GM18505 (cell line): ENCODE measurements around the gene COL5A2.
A peak's percentile ranks its signal among the peaks of the same experiment; 100 is the strongest.

Experiments
- ATAC-seq: cut with Tn5 transposase; IDR thresholded peaks from one replicate; pipeline ENCODE4 v1.9.1; 2021; ENCODE audit not compliant: unreplicated experiment
- POLR2A ChIP-seq: IDR thresholded peaks from 4 replicates; pipeline ENCODE4 v1.6.1; 2011; ENCODE audit warnings: borderline replicate concordance; ENCODE audit not compliant: insufficient read depth, insufficient read length; ENCODE audit errors: extremely low read depth

The COL5A2 gene

DNA sequence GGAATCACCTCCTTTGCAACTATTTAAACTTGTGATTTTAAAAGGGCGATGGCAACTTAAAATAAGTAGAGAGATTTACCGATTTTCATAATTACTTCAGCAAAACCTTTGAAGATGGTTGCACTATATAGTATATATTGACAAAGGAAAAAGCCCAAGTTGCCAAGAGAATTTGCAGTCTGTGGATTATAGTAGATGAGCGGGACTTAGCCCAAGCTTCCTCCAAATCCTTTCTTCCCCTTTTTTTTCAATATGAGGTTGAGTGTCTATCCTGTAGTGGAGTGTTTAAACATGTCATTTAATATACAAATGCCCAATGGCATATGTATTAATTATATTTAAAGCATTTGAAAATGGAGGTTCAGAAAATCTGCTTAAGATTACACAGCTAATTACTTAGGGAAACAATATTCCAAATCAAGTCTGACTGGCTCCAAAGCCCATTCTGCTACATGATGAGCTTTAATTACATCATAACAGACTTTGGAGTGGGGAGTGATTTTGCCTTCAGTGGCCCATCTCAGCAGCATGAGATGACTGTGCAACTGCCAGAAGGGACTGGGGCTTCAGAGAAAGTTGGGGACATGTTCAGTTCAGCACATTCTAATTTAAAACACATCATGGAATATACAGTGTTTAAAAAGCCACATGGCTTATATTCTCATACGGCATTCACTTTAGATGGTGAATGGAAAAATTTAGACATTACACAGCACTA, 132.2 kb downstream of the COL5A2 start:
- no peak for TF ChIP-seq POLR2A
- ATAC-seq, result no peak

DNA sequence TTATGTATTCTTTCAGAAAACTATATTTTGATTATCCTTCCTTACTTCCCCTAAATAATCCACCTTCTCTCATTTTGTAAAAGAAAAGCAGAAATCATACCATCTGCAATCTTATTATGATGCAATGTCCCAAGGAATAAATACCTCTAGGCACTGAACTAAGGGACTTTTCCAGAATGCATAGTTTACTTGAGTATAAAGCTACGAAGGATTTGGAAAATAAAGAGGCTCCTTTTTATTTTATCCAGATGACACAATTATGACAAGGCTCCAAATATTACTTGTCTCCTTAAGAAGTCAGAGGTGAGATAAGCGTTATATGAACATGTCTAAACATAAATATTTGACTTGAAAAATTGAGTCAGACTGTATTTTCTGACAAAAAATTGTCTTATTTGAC, 133.2 kb downstream of the COL5A2 start:
- ATAC-seq, result no peak
- TF ChIP-seq POLR2A, result no peak

DNA sequence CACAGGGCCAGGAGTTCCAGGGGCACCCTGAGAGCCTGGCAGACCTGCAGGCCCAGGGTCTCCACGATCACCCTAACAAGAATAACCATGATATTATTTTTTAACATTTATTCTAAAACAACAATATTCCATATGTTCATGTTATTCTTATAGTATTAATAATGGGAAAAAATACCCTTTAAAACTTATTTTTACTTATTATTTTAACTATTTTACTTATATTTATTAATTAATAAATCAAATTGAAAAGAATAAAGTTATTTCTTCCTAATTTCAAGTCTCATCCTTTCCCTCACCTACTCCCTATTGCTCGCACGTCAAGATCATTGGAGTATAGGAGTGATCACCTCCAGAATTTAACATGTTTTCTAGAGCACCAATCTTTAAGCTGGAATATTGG, 133.7 kb downstream of the COL5A2 start:
- no peak for TF ChIP-seq POLR2A
- no peak for ATAC-seq

DNA sequence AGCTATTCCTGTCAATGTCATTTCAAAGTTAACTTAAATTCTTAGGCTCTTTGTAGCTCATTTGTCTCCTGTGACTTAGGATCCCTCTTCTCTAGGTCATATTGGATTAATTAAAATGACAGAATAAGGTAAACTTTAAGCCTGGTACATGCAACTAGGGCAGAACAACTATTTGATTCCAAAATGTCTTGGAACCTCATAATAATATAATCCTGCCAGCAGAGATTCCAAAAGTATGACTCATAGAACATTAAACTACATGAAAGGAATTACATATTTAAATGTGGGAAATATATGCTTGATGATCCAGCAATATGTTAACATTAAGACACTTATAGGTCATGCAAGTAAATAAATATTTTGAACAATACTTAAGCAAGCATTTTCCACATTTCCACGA, 142.0 kb downstream of the COL5A2 start:
- no peak for ATAC-seq
- TF ChIP-seq POLR2A, result no peak

DNA sequence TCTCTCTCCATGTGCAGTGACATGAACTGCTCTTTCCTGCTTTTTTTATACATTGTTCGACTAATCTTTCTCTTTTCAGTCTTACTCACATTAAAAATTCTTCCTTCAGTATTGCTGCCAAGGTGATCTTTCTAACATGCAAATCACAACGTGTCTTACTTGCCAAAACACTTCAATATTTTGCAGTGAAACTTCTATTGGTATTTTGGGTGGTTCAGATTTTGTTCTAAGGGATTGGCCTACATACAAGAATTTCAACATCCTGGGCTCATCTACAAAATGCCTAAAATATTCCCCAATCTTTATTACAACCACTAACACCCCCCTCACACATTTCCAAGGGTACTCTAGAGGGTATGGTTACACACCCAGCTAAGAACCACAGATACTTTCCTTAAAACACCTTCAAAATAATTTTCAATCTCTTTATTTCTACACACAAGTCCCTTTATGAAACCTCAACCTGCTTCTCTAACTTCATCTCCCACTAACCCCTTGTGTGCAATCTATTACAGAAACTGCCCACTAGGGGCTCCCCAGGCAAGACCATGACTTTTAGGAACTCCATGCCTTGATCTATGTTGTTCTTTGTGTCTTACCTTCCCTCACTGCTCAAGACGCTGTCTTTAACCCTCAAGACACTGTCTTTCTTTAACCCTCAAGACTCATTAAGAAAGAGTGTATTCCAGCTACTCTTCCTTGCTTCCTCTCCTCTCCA, 154.5 kb downstream of the COL5A2 start:
- ATAC-seq, result peak; percentile 88
- no peak for TF ChIP-seq POLR2A

DNA sequence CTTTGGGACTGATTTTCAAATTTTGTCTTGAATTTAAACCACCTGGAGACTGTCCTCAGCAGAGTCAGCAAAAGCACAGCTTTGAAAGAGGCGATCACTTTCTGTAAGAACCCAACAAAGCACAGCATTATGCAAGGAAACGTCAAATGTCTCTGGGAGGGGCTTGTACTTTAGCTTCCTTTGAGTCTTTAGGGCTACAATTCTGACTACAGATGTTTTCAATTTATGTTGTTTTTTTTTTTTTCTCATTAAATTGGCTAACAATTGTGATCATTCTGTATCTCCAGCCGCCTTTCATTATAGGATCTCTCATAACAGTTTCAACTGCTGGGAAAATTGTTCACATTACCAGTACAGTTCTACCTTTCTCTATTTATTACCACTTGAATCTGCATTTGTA, 157.1 kb downstream of the COL5A2 start:
- no peak for ATAC-seq

DNA sequence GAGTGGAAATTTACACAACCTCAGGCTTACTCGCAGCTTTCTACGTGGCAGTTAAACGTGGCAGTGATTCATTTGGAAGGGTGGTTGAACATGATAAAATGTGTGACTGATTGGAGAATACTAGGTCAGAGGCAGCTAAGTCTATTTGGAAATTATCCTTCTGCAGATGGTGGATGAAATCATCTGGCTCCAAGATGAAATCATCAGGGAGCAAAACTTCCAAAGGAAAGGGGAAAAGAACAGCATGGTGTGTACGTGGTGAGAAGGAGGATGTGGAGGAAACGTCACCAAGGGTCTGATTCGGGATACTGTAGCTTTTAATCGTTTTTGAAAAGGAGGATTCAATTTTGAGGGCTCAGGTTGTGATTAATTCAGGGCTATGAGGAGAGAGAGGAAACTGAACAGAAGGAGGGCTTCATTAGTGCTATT, 157.5 kb downstream of the COL5A2 start:
- no peak for ATAC-seq
- no peak for TF ChIP-seq POLR2A

More for the DNA sequence above, 157.1 kb downstream of the COL5A2 start:
- no peak for TF ChIP-seq POLR2A

DNA sequence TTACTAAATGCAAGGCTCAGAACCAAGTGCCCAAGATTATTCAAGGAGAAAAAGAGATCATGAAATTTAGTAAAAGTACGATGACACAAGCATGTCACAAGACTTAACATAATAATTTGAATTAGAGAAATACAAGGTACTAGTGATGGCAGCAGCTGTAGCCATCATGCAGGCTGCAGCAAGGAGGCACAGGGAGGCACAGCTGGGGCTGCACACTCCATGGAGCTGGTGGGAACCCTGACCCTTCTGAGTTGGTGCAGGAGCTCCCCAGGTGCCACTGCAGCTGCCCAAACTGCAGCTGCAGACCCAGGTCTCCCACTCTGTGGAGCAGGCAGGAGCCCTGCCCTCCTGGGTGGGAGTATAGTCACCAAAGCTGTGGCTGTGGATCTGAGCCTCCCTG, 159.4 kb downstream of the COL5A2 start:
- no peak for ATAC-seq
- TF ChIP-seq POLR2A, result no peak

DNA sequence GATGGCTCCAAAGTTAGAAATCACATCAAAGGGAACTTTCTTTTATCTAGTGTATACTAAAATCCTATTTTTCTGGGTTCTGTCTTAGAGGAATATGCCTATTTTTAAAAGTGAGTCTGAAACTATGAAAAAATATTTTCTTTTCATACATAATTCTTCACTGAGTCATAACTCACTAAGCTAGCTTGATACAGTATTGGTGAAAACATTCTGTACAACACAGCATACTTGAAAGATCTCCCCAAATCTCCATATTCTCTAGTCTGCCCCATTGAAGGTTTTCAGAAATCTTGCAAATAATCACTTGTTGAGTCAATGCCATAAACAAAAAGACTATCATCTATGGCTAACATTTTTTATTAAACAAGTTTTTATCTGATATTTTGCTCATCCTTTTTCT, 160.9 kb downstream of the COL5A2 start:
- ATAC-seq, result no peak
- TF ChIP-seq POLR2A, result no peak

DNA sequence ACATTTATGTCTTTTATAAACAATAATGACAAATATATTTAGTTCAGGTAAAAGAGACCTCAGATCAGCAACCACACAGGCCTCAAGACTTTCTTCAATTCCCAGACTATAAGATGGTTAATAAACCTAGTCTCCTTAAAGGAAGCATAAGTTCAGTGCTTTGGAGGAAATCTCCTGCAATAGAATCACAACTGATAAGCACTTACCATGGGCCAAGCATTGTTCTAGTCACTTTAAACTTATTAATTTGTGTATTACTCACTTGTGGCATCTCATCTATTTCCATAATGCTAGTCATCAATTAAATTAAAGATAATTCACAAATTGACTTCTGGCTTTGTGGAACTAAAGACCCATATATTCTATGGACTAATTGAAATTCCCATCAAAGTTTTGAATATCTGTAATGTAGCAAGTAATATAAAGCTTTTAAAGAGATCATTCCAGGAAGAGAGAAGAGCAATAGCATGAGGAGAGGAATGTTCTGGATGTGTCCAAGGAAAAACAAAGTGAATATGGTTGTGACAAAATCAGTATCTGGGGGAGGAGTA, 163.2 kb downstream of the COL5A2 start:
- TF ChIP-seq POLR2A, result no peak
- ATAC-seq, result no peak

DNA sequence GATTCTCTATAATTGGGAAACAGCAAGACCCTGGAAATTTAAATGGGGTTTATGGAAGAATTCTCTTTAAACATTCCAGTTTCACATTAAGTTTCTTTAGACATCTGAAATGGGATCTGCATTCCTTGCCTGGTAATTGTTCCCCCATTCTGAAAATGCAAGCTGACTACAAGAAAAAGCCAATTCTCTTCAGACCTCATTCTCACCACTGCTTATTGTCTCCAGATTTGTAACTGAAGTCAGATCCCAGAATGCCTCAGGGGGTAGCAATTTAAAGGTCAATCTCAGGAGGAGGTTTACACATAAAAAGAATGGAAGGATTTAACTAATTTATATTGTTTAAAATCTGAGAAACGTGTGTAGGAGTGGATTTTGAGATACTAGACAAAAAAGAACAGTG, 164.2 kb downstream of the COL5A2 start:
- ATAC-seq, result no peak
- TF ChIP-seq POLR2A, result no peak

DNA sequence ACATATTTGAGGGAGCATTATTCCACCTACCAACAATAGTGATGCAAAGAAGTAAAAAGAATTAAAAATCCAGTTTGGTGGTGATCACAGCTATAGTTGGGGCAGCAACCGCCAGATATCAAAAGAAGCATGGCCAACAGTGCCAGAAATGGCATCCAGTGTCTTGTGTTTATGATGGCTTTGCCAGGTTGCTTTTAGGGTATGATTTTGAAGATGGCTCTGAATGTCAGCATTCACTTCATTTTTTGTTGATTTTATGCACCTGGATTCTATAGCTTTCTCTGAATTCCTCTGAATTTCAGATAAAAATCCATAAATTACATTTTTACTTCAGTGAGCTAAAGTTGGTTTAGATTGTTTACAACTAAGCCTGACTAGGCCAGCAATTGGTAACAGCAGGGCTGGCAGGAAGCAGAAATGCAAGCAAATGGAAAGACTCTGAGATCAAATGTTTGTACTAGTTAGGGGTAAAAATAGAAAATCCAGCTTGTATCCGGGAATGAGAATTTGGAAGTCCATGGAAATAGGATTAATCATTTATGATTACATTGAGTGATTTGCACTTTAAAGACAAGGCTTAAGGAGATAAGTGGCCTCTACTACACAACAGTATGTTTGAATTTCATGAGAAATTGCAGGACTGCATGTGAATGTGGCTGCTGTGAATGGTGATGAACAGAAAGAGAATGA, 165.0 kb downstream of the COL5A2 start:
- no peak for ATAC-seq

DNA sequence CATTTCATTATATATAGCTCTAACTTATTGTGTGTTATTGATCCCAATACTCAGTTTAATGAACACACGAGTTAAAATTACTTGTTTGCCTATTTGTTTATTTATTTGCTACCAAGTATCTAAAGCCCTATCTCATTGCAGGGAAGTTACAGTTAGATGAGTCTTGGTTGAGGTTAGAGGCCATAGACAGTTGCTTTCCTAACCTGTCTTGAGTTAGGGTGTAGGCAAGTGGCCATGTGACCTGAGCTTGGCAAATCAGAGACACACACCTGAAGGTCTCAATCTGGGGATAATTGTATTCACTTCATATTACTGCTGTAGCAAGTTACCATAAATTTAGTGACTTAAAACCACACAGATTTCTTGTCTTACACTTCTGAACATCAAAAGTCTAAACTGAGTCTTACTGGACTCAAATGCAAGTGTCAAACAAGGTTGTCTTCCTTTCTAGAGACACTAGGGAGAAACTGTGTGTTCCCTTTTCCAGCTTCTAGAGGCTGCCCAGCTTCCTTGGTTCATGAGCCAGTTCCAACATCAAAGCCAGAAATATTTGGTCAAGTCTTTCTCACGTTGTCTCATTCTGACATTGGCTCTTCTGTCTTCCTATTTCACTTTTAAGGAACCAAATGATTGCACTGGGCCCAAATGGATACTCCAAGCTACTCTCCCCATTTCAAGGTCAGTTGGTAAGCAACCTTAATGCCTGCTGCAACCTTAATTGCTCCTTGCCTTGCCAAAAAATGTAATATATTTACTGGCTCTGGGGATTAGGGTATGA, 165.7 kb downstream of the COL5A2 start:
- no peak for TF ChIP-seq POLR2A
- ATAC-seq, result no peak

More for the DNA sequence above, 165.0 kb downstream of the COL5A2 start:
- no peak for TF ChIP-seq POLR2A
